Liver (tissue), 9 donors: ENCODE measurements around the gene RPL13A. TPM values are rescaled to one million over a fixed set of nuclear protein-coding genes. Genes with fewer than 3 reads are reported as not detected.

Source experiments
- DNase-seq: peaks from one replicate; pipeline ENCODE4 v3.0.0-alpha.2; 2017; ENCODE audit warnings: low spot score
- H3K27ac ChIP-seq, 2 donors: one replicate each; pipeline ENCODE4 v1.7.0; 2013; ENCODE audit warnings: inconsistent platforms in 2 of 2, low read length in 2 of 2, control low read depth in 1 of 2, low read depth in 1 of 2, mild to moderate bottlenecking in 1 of 2
- H3K27me3 ChIP-seq, 4 donors: one replicate each; pipeline versions ENCODE4 v1.6.1 to v1.7.0; 2013; ENCODE audit warnings: low read length in 3 of 4, inconsistent platforms in 1 of 4, mild to moderate bottlenecking in 1 of 4, moderate library complexity in 1 of 4; ENCODE audit not compliant: control insufficient read depth in 4 of 4, insufficient read depth in 4 of 4
- H3K36me3 ChIP-seq, 4 donors: one replicate each; pipeline versions ENCODE4 v1.6.1 to v1.7.0; 2013; ENCODE audit warnings: low read length in 3 of 4, mild to moderate bottlenecking in 3 of 4, low read depth in 1 of 4, moderate library complexity in 1 of 4; ENCODE audit not compliant: control insufficient read depth in 4 of 4, insufficient read depth in 3 of 4
- H3K4me1 ChIP-seq, 4 donors: one replicate each; pipeline versions ENCODE4 v1.6.1 to v1.7.0; 2013; ENCODE audit warnings: low read length in 3 of 4, mild to moderate bottlenecking in 3 of 4, moderate library complexity in 1 of 4; ENCODE audit not compliant: control insufficient read depth in 4 of 4, insufficient read depth in 4 of 4
- H3K4me3 ChIP-seq, 3 donors: one replicate each; pipeline versions ENCODE4 v1.6.1 to v1.7.0; 2013; ENCODE audit warnings: low read length in 3 of 3, control low read depth in 1 of 3, low read depth in 1 of 3, mild to moderate bottlenecking in 1 of 3
- H3K9ac ChIP-seq, 2 donors: one replicate each; pipeline ENCODE4 v1.7.0; 2013; ENCODE audit warnings: low read length in 2 of 2, mild to moderate bottlenecking in 2 of 2, moderate library complexity in 2 of 2, control low read depth in 1 of 2, low read depth in 1 of 2
- H3K9me3 ChIP-seq, 4 donors: one replicate each; pipeline versions ENCODE4 v1.6.1 to v1.7.0; 2013; ENCODE audit warnings: low read length in 3 of 4; ENCODE audit not compliant: control insufficient read depth in 4 of 4
- EGR1 ChIP-seq, 2 donors: IDR thresholded peaks; 2 replicates each; pipeline ENCODE4 v1.6.1; 2016 to 2018; ENCODE audit warnings: antibody characterized with exemption in 2 of 2, low read depth in 2 of 2
- FOXA1 ChIP-seq: IDR thresholded peaks from 2 replicates; pipeline ENCODE4 v1.6.1; 2016; ENCODE audit warnings: antibody characterized with exemption
- FOXA2 ChIP-seq: IDR thresholded peaks from 2 replicates; pipeline ENCODE4 v1.6.1; 2016; ENCODE audit warnings: antibody characterized with exemption
- GABPA ChIP-seq, 2 donors: IDR thresholded peaks in 1 of 2; conservative IDR thresholded peaks in 1 of 2; 2 replicates each; pipeline ENCODE4 v1.6.1; 2016; ENCODE audit warnings: antibody characterized with exemption in 2 of 2, mild to moderate bottlenecking in 1 of 2, moderate library complexity in 1 of 2
- HNF4A ChIP-seq, 2 donors: conservative IDR thresholded peaks; 2 replicates each; pipeline ENCODE4 v1.6.1; 2016; ENCODE audit warnings: antibody characterized with exemption in 2 of 2, mild to moderate bottlenecking in 2 of 2
- HNF4G ChIP-seq: IDR thresholded peaks from 2 replicates; pipeline ENCODE4 v1.6.1; 2016; ENCODE audit warnings: antibody characterized with exemption
- JUND ChIP-seq, 2 donors: IDR thresholded peaks; 2 replicates each; pipeline ENCODE4 v1.6.1; 2016; ENCODE audit warnings: antibody characterized with exemption in 2 of 2
- NR2F2 ChIP-seq: IDR thresholded peaks from 2 replicates; pipeline ENCODE4 v1.6.1; 2016; ENCODE audit warnings: antibody characterized with exemption
- RAD21 ChIP-seq, 2 donors: IDR thresholded peaks; 2 replicates each; pipeline ENCODE4 v1.6.1; 2016; ENCODE audit warnings: antibody characterized with exemption in 2 of 2, mild to moderate bottlenecking in 2 of 2
- REST ChIP-seq: IDR thresholded peaks from 2 replicates; pipeline ENCODE4 v1.6.1; 2016; ENCODE audit warnings: antibody characterized with exemption, mild to moderate bottlenecking
- RXRA ChIP-seq, 2 donors: IDR thresholded peaks; 2 replicates each; pipeline ENCODE4 v1.6.1; 2017 to 2018; ENCODE audit warnings: antibody characterized with exemption in 2 of 2, mild to moderate bottlenecking in 1 of 2
- SP1 ChIP-seq: IDR thresholded peaks from 2 replicates; pipeline ENCODE4 v1.6.1; 2018; ENCODE audit warnings: antibody characterized with exemption, mild to moderate bottlenecking
- TAF1 ChIP-seq: conservative IDR thresholded peaks from 2 replicates; pipeline ENCODE4 v1.6.1; 2016; ENCODE audit warnings: antibody characterized with exemption, mild to moderate bottlenecking
- YY1 ChIP-seq: IDR thresholded peaks from 2 replicates; pipeline ENCODE4 v1.6.1; 2016; ENCODE audit warnings: antibody characterized with exemption, mild to moderate bottlenecking
- ZBTB33 ChIP-seq: IDR thresholded peaks from 2 replicates; pipeline ENCODE4 v1.6.1; 2016; ENCODE audit warnings: antibody characterized with exemption
- WGBS: extraction: QIAGEN DNeasy Blood & Tissue Kit; methylation state at CpG from one replicate; pipeline ENCODE4 v1.1.7; 2013; 5-methylcytosine and 5-hydroxymethylcytosine counted together
- polyA plus RNA-seq, 2 donors: library from polyadenylated mRNA; stranded (reverse) in 1 of 2; unstranded in 1 of 2; fragments of 200-250 nt in 1 of 2; fragments of >200 nt in 1 of 2; fragmentation: Nextera tagmentation in 1 of 2; extraction: Ambion mirVana in 1 of 2; gene quantifications; one replicate each; pipeline versions ENCODE4 v1.2.1 to v1.2.3, GENCODE V29; 2013 to 2015
- total RNA-seq, 2 donors: library from RNA; depleted of rRNA; stranded (reverse); fragments of >200 nt; gene quantifications; one replicate each; pipeline ENCODE4 v1.2.3, GENCODE V29; 2014
- TF ChIP-seq, protein P1 (sequence below): IDR thresholded peaks from 2 replicates; pipeline ENCODE4 v1.6.1; 2016; ENCODE audit warnings: antibody characterized with exemption
- TF ChIP-seq, protein P2 (sequence below): fragments of 150-350 bp; IDR thresholded peaks from 2 replicates; pipeline ENCODE4 v1.5.1; 2017; ENCODE audit warnings: improper control_type of control experiment, low read depth, low read length; ENCODE audit not compliant: missing input control
- TF ChIP-seq, protein P3 (sequence below): IDR thresholded peaks from 2 replicates; pipeline ENCODE4 v1.6.1; 2016; ENCODE audit warnings: antibody characterized with exemption
- donor health status: healthy.
- donor health status: healthy.
- donor health status: healthy.
- donor health status: healthy.
- donor health status: healthy.

The RPL13A gene
- total and polyA plus RNA-seq, 4 donors = 444 to 1,553 (median 746) TPM

- peaks cover 0 to 22% (median 10%) of the 10 kb centered on the region in 4 donors for H3K4me1 ChIP-seq
- H3K9ac ChIP-seq = peak overlapping the region; percentile 24 to 80
- TF ChIP-seq HNF4G (no peak), TAF1 (no peak), YY1 (no peak), EGR1 (IDR thresholded peaks at IDR 0.05; ENCODE audit: low read depth in 2 of 2) (no peak), JUND (IDR thresholded peaks at IDR 0.05) (no peak), NR2F2 (no peak), SP1 (no peak)
- TF ChIP-seq, protein P1, sequence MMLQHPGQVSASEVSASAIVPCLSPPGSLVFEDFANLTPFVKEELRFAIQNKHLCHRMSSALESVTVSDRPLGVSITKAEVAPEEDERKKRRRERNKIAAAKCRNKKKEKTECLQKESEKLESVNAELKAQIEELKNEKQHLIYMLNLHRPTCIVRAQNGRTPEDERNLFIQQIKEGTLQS = no peak
- no peaks in the 10 kb centered on the region for H3K9me3 ChIP-seq
- peaks cover 0 to 5% (median 2%) of the 10 kb centered on the region in 4 donors for H3K36me3 ChIP-seq
- H3K27ac ChIP-seq = peak overlapping the region; percentile 90 to 95
- WGBS = 52% methylated on average over 10 of the region's 10 CpGs
- DNase-seq = no peak
- H3K4me3 ChIP-seq = peak overlapping the region; percentile 53 to 78 (median 75)
- no peaks in the 10 kb centered on the region for H3K27me3 ChIP-seq
These were observed 33.6 kb upstream of the RPL13A start for GRCh38 chr19:49453757-49454240.

DNA sequence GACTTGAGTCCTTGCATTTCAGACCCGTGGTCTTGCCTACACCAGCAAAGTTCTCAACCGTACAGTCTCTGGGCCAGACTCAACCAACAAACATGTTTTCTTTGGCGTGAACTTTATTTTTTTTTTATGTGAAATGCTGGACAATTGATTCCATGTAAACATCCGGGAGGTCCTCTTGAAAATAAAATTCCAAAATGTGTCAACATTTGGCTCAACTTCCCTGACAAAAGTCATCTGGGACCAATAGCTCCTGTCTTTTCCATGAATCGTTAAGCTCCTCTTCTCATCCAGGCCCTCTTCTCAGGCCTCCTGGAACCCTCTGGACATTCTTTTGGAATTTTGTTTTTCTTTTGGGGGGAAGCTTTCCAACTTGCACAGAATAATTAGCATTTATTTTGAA lies 31.6 kb upstream of the RPL13A start:
- no peaks in the 10 kb centered on the region for H3K9me3 ChIP-seq
- peaks cover 0 to 16% (median 3%) of the 10 kb centered on the region in 4 donors for H3K4me1 ChIP-seq
- peaks cover 0 to 3% (median 1%) of the 10 kb centered on the region in 4 donors for H3K36me3 ChIP-seq
- no peaks in the 10 kb centered on the region for H3K27me3 ChIP-seq
- no peak for DNase-seq
- H3K4me3 ChIP-seq = no peak overlapping the region
- H3K27ac ChIP-seq = no peak overlapping the region
- 77% methylated on average over 5 of the region's 5 CpGs for WGBS
- no peak overlapping the region for H3K9ac ChIP-seq
- TF ChIP-seq REST = no peak
- TF ChIP-seq TAF1 = no peak
- TF ChIP-seq HNF4G = no peak
- no peak for TF ChIP-seq EGR1 (IDR thresholded peaks at IDR 0.05; ENCODE audit: low read depth in 2 of 2)
- TF ChIP-seq NR2F2 = no peak
- no peak for TF ChIP-seq JUND (IDR thresholded peaks at IDR 0.05)
- TF ChIP-seq, protein P1 = no peak
- TF ChIP-seq ZBTB33 = no peak
- no peak for TF ChIP-seq FOXA2
- TF ChIP-seq GABPA (IDR thresholded peaks at IDR 0.05 in 1 of 2, conservative IDR thresholded peaks at IDR 0.05 in 1 of 2) = no peak
- no peak for TF ChIP-seq SP1
- TF ChIP-seq, protein P2, sequence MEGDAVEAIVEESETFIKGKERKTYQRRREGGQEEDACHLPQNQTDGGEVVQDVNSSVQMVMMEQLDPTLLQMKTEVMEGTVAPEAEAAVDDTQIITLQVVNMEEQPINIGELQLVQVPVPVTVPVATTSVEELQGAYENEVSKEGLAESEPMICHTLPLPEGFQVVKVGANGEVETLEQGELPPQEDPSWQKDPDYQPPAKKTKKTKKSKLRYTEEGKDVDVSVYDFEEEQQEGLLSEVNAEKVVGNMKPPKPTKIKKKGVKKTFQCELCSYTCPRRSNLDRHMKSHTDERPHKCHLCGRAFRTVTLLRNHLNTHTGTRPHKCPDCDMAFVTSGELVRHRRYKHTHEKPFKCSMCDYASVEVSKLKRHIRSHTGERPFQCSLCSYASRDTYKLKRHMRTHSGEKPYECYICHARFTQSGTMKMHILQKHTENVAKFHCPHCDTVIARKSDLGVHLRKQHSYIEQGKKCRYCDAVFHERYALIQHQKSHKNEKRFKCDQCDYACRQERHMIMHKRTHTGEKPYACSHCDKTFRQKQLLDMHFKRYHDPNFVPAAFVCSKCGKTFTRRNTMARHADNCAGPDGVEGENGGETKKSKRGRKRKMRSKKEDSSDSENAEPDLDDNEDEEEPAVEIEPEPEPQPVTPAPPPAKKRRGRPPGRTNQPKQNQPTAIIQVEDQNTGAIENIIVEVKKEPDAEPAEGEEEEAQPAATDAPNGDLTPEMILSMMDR = no peak
- no peak for TF ChIP-seq YY1
- TF ChIP-seq, protein P3, sequence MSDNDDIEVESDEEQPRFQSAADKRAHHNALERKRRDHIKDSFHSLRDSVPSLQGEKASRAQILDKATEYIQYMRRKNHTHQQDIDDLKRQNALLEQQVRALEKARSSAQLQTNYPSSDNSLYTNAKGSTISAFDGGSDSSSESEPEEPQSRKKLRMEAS = no peak
- TF ChIP-seq RXRA (IDR thresholded peaks at IDR 0.05) = no peak
- no peak for TF ChIP-seq HNF4A (conservative IDR thresholded peaks at IDR 0.05)
- no peak for TF ChIP-seq RAD21 (IDR thresholded peaks at IDR 0.05)
- no peak for TF ChIP-seq FOXA1
